GM19397 (cell line): ENCODE measurements around the gene PLA2G2F.

ENCODE experiments used
- ATAC-seq: cut with Tn5 transposase; IDR thresholded peaks from one replicate; pipeline ENCODE4 v1.9.1; 2021; ENCODE audit warnings: mild to moderate bottlenecking, moderate library complexity; ENCODE audit not compliant: unreplicated experiment

Gene PLA2G2F

GRCh38 chr1:20187103-20187812 is 48.1 kb downstream of the PLA2G2F start:
- ATAC-seq, result no peak

GRCh38 chr1:20187813-20188454 is 48.8 kb downstream of the PLA2G2F start:
- ATAC-seq, result no peak

- no peak for ATAC-seq
Measured at GRCh38 chr1:20188455-20188817, 49.3 kb downstream of the PLA2G2F start.

- ATAC-seq, result no peak
Measured at GRCh38 chr1:20189664-20190063, 50.5 kb downstream of the PLA2G2F start.

GRCh38 chr1:20190256-20191160 is 51.4 kb downstream of the PLA2G2F start:
- ATAC-seq, result no peak

- no peak for ATAC-seq
Measured at GRCh38 chr1:20191266-20191825, 52.2 kb downstream of the PLA2G2F start.

- no peak for ATAC-seq
Measured at GRCh38 chr1:20192364-20192763, 53.2 kb downstream of the PLA2G2F start.

- ATAC-seq, result no peak
Measured at GRCh38 chr1:20192871-20193411, 53.8 kb downstream of the PLA2G2F start.

- ATAC-seq, result no peak
Measured at GRCh38 chr1:20194224-20194623, 55.1 kb downstream of the PLA2G2F start.

- ATAC-seq, result no peak
Measured at GRCh38 chr1:20194757-20195461, 55.8 kb downstream of the PLA2G2F start.

- no peak for ATAC-seq
Measured at GRCh38 chr1:20195462-20195780, 56.3 kb downstream of the PLA2G2F start.

GRCh38 chr1:20197329-20197791 is 58.2 kb downstream of the PLA2G2F start:
- no peak for ATAC-seq

GRCh38 chr1:20198296-20198695 is 59.2 kb downstream of the PLA2G2F start:
- no peak for ATAC-seq

GRCh38 chr1:20198918-20199317 is 59.8 kb downstream of the PLA2G2F start:
- ATAC-seq, result no peak

- no peak for ATAC-seq
Measured at GRCh38 chr1:20199403-20199802, 60.3 kb downstream of the PLA2G2F start.

GRCh38 chr1:20199840-20200239 is 60.7 kb downstream of the PLA2G2F start:
- no peak for ATAC-seq
